GM12878 (cell line): ENCODE data around the gene FAM9B. TPM values are rescaled to one million over a fixed set of nuclear protein-coding genes. Genes with fewer than 3 reads are reported as not detected.

Experiments
- ATAC-seq: fragments of 200-7000 bp; cut with Tn5 transposase; 3 replicates; pipeline ENCODE4 v1.9.1; 2020; ENCODE audit warnings: mild to moderate bottlenecking, moderate library complexity
- BruUV-seq: library from RNA; stranded (reverse); fragments of 400-500 nt; replicated peaks from 2 replicates; lab custom pipeline; 2021; lab: Mats Ljungman, UMichigan
- CTCF ChIA-PET: fragments of 300-600 bp; sonication (Branson Sonifier 250); formaldehyde crosslinking; extraction: SDS; loops from one replicate; lab custom pipeline; 2021; ENCODE audit warnings: inconsistent platforms; lab: Yijun Ruan, JAX
- POLR2A ChIA-PET: fragments of 350-600 bp; formaldehyde crosslinking; extraction: SDS; loops from one replicate; lab custom pipeline; 2021; ENCODE audit warnings: inconsistent platforms; lab: Charles Lee
- RAD21 ChIA-PET: fragments of 300-600 bp; sonication (Branson Sonifier 250); formaldehyde crosslinking; loops from one replicate; lab custom pipeline; 2023; ENCODE audit warnings: antibody characterized with exemption; ENCODE audit not compliant: unreplicated experiment; lab: Charles Lee
- SMC1A ChIA-PET: fragments of 300-600 bp; sonication (Branson Sonifier 250); formaldehyde crosslinking; loops from one replicate; lab custom pipeline; 2023; ENCODE audit not compliant: unreplicated experiment, uncharacterized antibody; lab: Charles Lee
- DNase-seq: peaks from one replicate; pipeline ENCODE4 v3.0.0-alpha.2; 2011; ENCODE audit warnings: low read depth, low spot score
- FAIRE-seq: peaks from 3 replicates; lab custom pipeline; 2011; peaks lifted over from hg19 to GRCh38; lab: Jason Lieb, UNC
- H2AFZ ChIP-seq: 2 replicates; pipeline ENCODE4 v1.6.0; 2011; ENCODE audit warnings: low read depth, low read length, control low read depth; ENCODE audit not compliant: control insufficient read depth
- H3K27ac ChIP-seq: 2 replicates; pipeline ENCODE4 v1.5.1; 2011; ENCODE audit warnings: control low read depth; ENCODE audit not compliant: control insufficient read depth, insufficient read depth
- H3K27me3 ChIP-seq, 2 experiments: replicated peaks in 1 of 2; 2 replicates each; pipeline versions ENCODE4 v1.6.0 to v1.6.1; 2011; ENCODE audit warnings: low read length in 1 of 2; ENCODE audit not compliant: control insufficient read depth in 2 of 2, insufficient read depth in 2 of 2
- H3K36me3 ChIP-seq, 2 experiments: 2 replicates each; pipeline ENCODE4 v1.5.1; 2011; ENCODE audit warnings: low read length in 1 of 2; ENCODE audit not compliant: control insufficient read depth in 2 of 2, insufficient read depth in 2 of 2
- H3K4me1 ChIP-seq: 2 replicates; pipeline ENCODE4 v1.6.1; 2011; ENCODE audit warnings: mild to moderate bottlenecking, low read length, moderate library complexity, mixed read lengths; ENCODE audit not compliant: control insufficient read depth, insufficient read depth
- H3K4me2 ChIP-seq: 2 replicates; pipeline ENCODE4 v1.6.0; 2011; ENCODE audit warnings: control low read depth; ENCODE audit not compliant: control insufficient read depth, insufficient read depth
- H3K4me3 ChIP-seq: fragments of 200-600 bp; sonication (generic); 2 replicates; pipeline ENCODE4 v1.5.1; 2016
- H3K79me2 ChIP-seq: 2 replicates; pipeline ENCODE4 v1.6.0; 2011; ENCODE audit warnings: low read length; ENCODE audit not compliant: control insufficient read depth, insufficient read depth
- H3K9ac ChIP-seq: 2 replicates; pipeline ENCODE4 v1.8.0; 2011; ENCODE audit warnings: low read length, control low read depth, mixed read lengths; ENCODE audit not compliant: control insufficient read depth, insufficient read depth
- H3K9me3 ChIP-seq: replicated peaks from 3 replicates; pipeline ENCODE4 v1.5.1; 2011; ENCODE audit warnings: mild to moderate bottlenecking, low read length; ENCODE audit not compliant: control insufficient read depth, insufficient read depth
- H4K20me1 ChIP-seq: 2 replicates; pipeline ENCODE4 v1.6.0; 2011; ENCODE audit not compliant: control insufficient read depth, insufficient read depth
- FOXK2 ChIP-seq: fragments of 450-650 bp; IDR thresholded peaks from 2 replicates; pipeline ENCODE4 v1.6.1; 2017; ENCODE audit warnings: mild to moderate bottlenecking, moderate library complexity
- IRF4 ChIP-seq: IDR thresholded peaks from 2 replicates; pipeline ENCODE4 v1.6.1; 2011; ENCODE audit warnings: low read depth, low read length
- MEF2B ChIP-seq: fragments of 450-650 bp; IDR thresholded peaks from 2 replicates; pipeline ENCODE4 v1.6.1; 2018; ENCODE audit warnings: mild to moderate bottlenecking, moderate library complexity; ENCODE audit not compliant: partially characterized antibody, poor library complexity, severe bottlenecking
- POU2F2 ChIP-seq: IDR thresholded peaks from 3 replicates; pipeline ENCODE4 v1.6.1; 2011; ENCODE audit warnings: low read depth, mild to moderate bottlenecking, low read length, borderline replicate concordance
- SP1 ChIP-seq: IDR thresholded peaks from one replicate; pipeline ENCODE4 v1.6.1; 2011; ENCODE audit warnings: low read depth, low read length
- ZNF622 ChIP-seq: fragments of 450-650 bp; IDR thresholded peaks from 2 replicates; pipeline ENCODE4 v1.6.1; 2017; ENCODE audit warnings: mild to moderate bottlenecking, inconsistent platforms
- WGBS: methylation state at CpG from one replicate; pipeline ENCODE4 v1.1.6; 2016; ENCODE audit warnings: low lambda C conversion rate; ENCODE audit not compliant: insufficient replicate concordance, insufficient coverage; ENCODE audit errors: missing lambda C conversion rate; 5-methylcytosine and 5-hydroxymethylcytosine counted together
- in situ Hi-C: fragments of 300-500 bp; cut with MboI; formaldehyde crosslinking; loops from 9 replicates; pipeline ENCODE4 v1.14.3; 2018; ENCODE audit warnings: mixed read lengths
- intact Hi-C: fragments of 100-400 bp; cut with micrococcal nuclease; formaldehyde crosslinking; loops from one replicate; pipeline ENCODE4 v1.14.2; 2022; ENCODE audit not compliant: unreplicated experiment
- polyA plus RNA-seq, 11 experiments: library from polyadenylated mRNA; depleted of rRNA in 4 of 11; unstranded in 6 of 11; stranded (reverse) in 5 of 11; fragments of >200 nt; fragmentation: Nextera tagmentation in 4 of 11; fragmentation: Illumina TruSeq in 1 of 11; extraction: Ambion mirVana in 4 of 11; extraction: Trizol in 1 of 11; gene quantifications; 1 replicate in 1 of 11; 2 replicates in 10 of 11; pipeline versions ENCODE4 v1.2.1 to v1.2.3, GENCODE V29; 2011 to 2016; ENCODE audit warnings: inconsistent platforms in 2 of 11, missing spikeins in 2 of 11, low read depth in 1 of 11
- total RNA-seq, 4 experiments: library from RNA; depleted of rRNA in 3 of 4; stranded (reverse); fragments of >200 nt in 3 of 4; fragmentation: Illumina TruSeq in 1 of 4; extraction: Trizol in 1 of 4; gene quantifications; 2 replicates each; pipeline versions ENCODE4 v1.2.1 to v1.2.3, GENCODE V29; 2013 to 2021
- TF ChIP-seq, protein P1 (sequence below): fragments of 450-650 bp; IDR thresholded peaks from 2 replicates; pipeline ENCODE4 v1.6.1; 2017; ENCODE audit warnings: antibody characterized with exemption, mild to moderate bottlenecking, moderate library complexity

The FAM9B gene
- total and polyA plus RNA-seq, 10 of the 15 experiments (the other 5 are each of a cell fraction or from before 2014, with no cell fraction given), result not detected

DNA sequence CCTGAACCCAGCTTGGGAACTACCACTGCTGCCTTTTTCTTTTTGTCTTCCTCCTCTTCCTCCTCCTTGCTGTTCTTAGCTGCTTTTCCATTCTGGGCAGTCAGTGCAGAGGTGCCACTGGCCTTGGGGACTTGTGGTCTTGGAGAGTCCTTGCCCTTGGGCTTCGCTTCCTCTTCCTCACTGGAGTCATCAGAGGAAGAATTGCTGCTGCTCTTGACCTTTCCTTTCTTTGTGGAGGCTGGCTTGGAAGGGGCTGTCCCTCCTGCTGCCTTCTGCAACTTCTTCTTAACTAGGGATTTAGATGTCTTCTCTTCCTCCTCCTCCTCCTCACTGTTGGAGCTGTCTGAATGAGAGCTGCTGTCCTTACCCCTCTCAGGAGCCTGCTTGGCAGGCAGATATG, 53.2 kb downstream of the FAM9B start:
- Histone ChIP-seq H3K79me2 (no peaks in the 10 kb centered on the region), H3K4me1 (no peaks in the 10 kb centered on the region), H3K36me3 (no peaks in the 10 kb centered on the region), H2AFZ (no peak overlapping the region), H3K9me3 (no peaks in the 10 kb centered on the region), H4K20me1 (no peaks in the 10 kb centered on the region), H3K27ac (no peak overlapping the region), H3K27me3 (no peaks in the 10 kb centered on the region), H3K9ac (no peak overlapping the region), H3K4me2 (no peak overlapping the region), H3K4me3 (no peak overlapping the region)
- DNase-seq (no peak), FAIRE-seq (no peak), ATAC-seq (no peak)
- no TSS peak for BruUV-seq
- ChIA-PET CTCF (interaction anchor here (1.2 kb wide), 1 partner anchor 8 kb away, joined by 3 read pairs; no protein-coding TSS in a partner anchor), SMC1A (no interaction called here), RAD21 (interaction anchor here (0.6 kb wide), 1 partner anchor 373 kb away, joined by 4 read pairs; no protein-coding TSS in a partner anchor), POLR2A (no interaction called here)
- intact Hi-C loops, result no loop called here
- 6% methylated on average over 1 of the region's 1 CpG for WGBS
- TF ChIP-seq, protein P1, sequence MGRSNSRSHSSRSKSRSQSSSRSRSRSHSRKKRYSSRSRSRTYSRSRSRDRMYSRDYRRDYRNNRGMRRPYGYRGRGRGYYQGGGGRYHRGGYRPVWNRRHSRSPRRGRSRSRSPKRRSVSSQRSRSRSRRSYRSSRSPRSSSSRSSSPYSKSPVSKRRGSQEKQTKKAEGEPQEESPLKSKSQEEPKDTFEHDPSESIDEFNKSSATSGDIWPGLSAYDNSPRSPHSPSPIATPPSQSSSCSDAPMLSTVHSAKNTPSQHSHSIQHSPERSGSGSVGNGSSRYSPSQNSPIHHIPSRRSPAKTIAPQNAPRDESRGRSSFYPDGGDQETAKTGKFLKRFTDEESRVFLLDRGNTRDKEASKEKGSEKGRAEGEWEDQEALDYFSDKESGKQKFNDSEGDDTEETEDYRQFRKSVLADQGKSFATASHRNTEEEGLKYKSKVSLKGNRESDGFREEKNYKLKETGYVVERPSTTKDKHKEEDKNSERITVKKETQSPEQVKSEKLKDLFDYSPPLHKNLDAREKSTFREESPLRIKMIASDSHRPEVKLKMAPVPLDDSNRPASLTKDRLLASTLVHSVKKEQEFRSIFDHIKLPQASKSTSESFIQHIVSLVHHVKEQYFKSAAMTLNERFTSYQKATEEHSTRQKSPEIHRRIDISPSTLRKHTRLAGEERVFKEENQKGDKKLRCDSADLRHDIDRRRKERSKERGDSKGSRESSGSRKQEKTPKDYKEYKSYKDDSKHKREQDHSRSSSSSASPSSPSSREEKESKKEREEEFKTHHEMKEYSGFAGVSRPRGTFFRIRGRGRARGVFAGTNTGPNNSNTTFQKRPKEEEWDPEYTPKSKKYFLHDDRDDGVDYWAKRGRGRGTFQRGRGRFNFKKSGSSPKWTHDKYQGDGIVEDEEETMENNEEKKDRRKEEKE, result no peak
- TF ChIP-seq IRF4 (no peak), POU2F2 (no peak), MEF2B (no peak), SP1 (no peak), ZNF622 (no peak), FOXK2 (no peak)
- in situ Hi-C loops, result no loop called here

Other genes with a start within 250 kb of the FAM9B start
- not detected in 2 replicates for gene FAM9A, start 232.7 kb downstream of the FAM9B start, total RNA-seq (2014; rRNA removed)
- gene FAM9A, start 232.7 kb downstream of the FAM9B start, total RNA-seq (2014; rRNA removed; fragmentation: Illumina TruSeq; extraction: Trizol), result not detected in 2 replicates
- not detected in 2 replicates for gene FAM9A, start 232.7 kb downstream of the FAM9B start, total RNA-seq (2021)
- gene FAM9A, start 232.7 kb downstream of the FAM9B start, polyA plus RNA-seq (2011; rRNA removed), result not detected in 2 replicates
- not detected in 2 replicates for gene FAM9A, start 232.7 kb downstream of the FAM9B start, polyA plus RNA-seq (2014; fragmentation: Illumina TruSeq; extraction: Trizol)
- not detected for gene FAM9A, start 232.7 kb downstream of the FAM9B start, polyA plus RNA-seq (2014; fragmentation: Nextera tagmentation; extraction: Ambion mirVana)
- gene FAM9A, start 232.7 kb downstream of the FAM9B start, polyA plus RNA-seq (2014; rRNA removed), result not detected in 2 replicates
- gene FAM9A, start 232.7 kb downstream of the FAM9B start, polyA plus RNA-seq (2016; fragmentation: Nextera tagmentation; extraction: Ambion mirVana), result not detected